Osteoblast (primary cell): ENCODE data around the gene TBR1. TPM values are rescaled to one million over a fixed set of nuclear protein-coding genes. Genes with fewer than 3 reads are reported as not detected.

Experiments used
- DNase-seq: peaks from one replicate; pipeline ENCODE4 v3.0.0; 2011; ENCODE audit warnings: low spot score, mixed read lengths; ENCODE audit not compliant: insufficient read length; ENCODE audit errors: missing footprints
- H2AFZ ChIP-seq: 2 replicates; pipeline ENCODE4 v1.6.0; 2011; ENCODE audit warnings: mild to moderate bottlenecking, low read length
- H3K27ac ChIP-seq: 2 replicates; pipeline ENCODE4 v1.5.1; 2011; ENCODE audit warnings: mild to moderate bottlenecking, low read depth, low read length, moderate library complexity
- H3K27me3 ChIP-seq: 2 replicates; pipeline ENCODE4 v1.6.0; 2012; ENCODE audit warnings: mild to moderate bottlenecking, control low read depth, inconsistent platforms, low read length, moderate library complexity; ENCODE audit not compliant: insufficient read depth
- H3K36me3 ChIP-seq: 2 replicates; pipeline ENCODE4 v1.5.1; 2011; ENCODE audit warnings: mild to moderate bottlenecking, low read length, control low read depth, moderate library complexity; ENCODE audit not compliant: insufficient read depth
- H3K4me1 ChIP-seq: 2 replicates; pipeline ENCODE4 v1.5.1; 2011; ENCODE audit warnings: mild to moderate bottlenecking, low read length, control low read depth, moderate library complexity; ENCODE audit not compliant: insufficient read depth
- H3K4me2 ChIP-seq: 2 replicates; pipeline ENCODE4 v1.6.0; 2011; ENCODE audit warnings: mild to moderate bottlenecking, low read length; ENCODE audit not compliant: insufficient read depth
- H3K4me3 ChIP-seq: fragments of 200-600 bp; sonication (generic); 3 replicates; pipeline ENCODE4 v1.5.1; 2012; ENCODE audit warnings: mild to moderate bottlenecking, low read length, inconsistent platforms; ENCODE audit not compliant: insufficient read depth
- H3K79me2 ChIP-seq: 2 replicates; pipeline ENCODE4 v1.6.0; 2012; ENCODE audit warnings: mild to moderate bottlenecking, low read length, control low read depth, inconsistent platforms; ENCODE audit not compliant: insufficient read depth
- H3K9me3 ChIP-seq: 2 replicates; pipeline ENCODE4 v1.5.1; 2011; ENCODE audit warnings: low read depth, low read length, control low read depth
- H4K20me1 ChIP-seq: 2 replicates; pipeline ENCODE4 v1.6.0; 2012; ENCODE audit warnings: mild to moderate bottlenecking, low read length, control low read depth; ENCODE audit not compliant: insufficient read depth
- CTCF ChIP-seq: IDR thresholded peaks from 2 replicates; pipeline ENCODE4 v1.5.1; 2011; ENCODE audit warnings: mild to moderate bottlenecking, low read depth, low read length, moderate library complexity; ENCODE audit errors: extremely low read depth
- total RNA-seq: library from RNA; depleted of rRNA; stranded (reverse); fragments of >200 nt; gene quantifications from 2 replicates; pipeline ENCODE4 v1.2.3, GENCODE V29; 2012

The TBR1 gene
- total RNA-seq, 1 donor, result not detected

DNA sequence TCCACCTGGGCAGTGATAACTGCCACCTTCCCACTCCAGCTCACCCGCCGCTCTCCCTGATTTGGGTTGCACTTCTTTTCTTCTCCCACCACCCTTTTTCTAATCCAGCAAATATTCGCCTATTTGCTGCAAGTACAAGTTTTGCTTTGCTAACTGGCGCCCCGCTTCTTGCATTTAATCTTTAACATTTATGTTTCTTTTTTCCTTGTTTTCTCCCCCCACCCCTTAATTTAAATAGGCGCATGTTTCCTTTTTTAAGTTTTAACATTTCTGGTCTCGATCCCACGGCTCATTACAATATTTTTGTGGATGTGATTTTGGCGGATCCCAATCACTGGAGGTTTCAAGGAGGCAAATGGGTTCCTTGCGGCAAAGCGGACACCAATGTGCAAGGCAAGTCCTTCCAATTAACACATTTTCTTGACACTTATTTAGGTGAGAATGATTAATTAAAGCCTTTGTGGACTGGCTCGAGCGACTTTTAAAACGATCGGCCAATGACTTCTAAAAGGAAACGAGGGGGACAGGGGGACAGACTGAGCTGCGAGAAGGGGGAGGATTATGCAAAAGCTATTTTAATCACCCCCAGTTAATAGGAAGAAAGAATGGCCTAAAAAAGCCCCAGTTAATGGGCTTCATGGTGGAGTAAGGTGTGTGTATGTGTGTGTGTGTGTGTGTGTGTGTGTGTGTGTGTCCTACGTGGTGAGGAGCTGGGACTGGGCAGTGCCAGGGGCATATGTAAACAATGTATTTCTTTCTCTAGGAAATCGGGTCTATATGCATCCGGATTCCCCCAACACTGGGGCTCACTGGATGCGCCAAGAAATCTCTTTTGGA is 1.6 kb downstream of the TBR1 start:
- no peaks in the 10 kb centered on the region for H3K79me2 ChIP-seq
- DNase-seq, result peak; percentile 73
- no peak overlapping the region for H2AFZ ChIP-seq
- no peaks in the 10 kb centered on the region for H3K9me3 ChIP-seq
- H3K4me3 ChIP-seq, result no peak overlapping the region
- H3K27ac ChIP-seq, result no peak overlapping the region
- peaks cover 6% of the 10 kb centered on the region for H3K4me1 ChIP-seq
- no peaks in the 10 kb centered on the region for H3K36me3 ChIP-seq
- TF ChIP-seq CTCF, result no peak
- peaks cover 3% of the 10 kb centered on the region for H4K20me1 ChIP-seq
- peaks cover 82% of the 10 kb centered on the region for H3K27me3 ChIP-seq
- H3K4me2 ChIP-seq, result no peak overlapping the region

GRCh38 chr2:161418275-161418714 is 2.2 kb downstream of the TBR1 start:
- H2AFZ ChIP-seq, result no peak overlapping the region
- no peaks in the 10 kb centered on the region for H3K36me3 ChIP-seq
- H3K27ac ChIP-seq, result no peak overlapping the region
- no peaks in the 10 kb centered on the region for H3K79me2 ChIP-seq
- no peak overlapping the region for H3K4me3 ChIP-seq
- TF ChIP-seq CTCF, result no peak
- H3K9me3 ChIP-seq, result no peaks in the 10 kb centered on the region
- peaks cover 88% of the 10 kb centered on the region for H3K27me3 ChIP-seq
- DNase-seq, result peak; percentile 80
- H4K20me1 ChIP-seq, result peaks cover 3% of the 10 kb centered on the region
- no peak overlapping the region for H3K4me2 ChIP-seq
- H3K4me1 ChIP-seq, result peaks cover 6% of the 10 kb centered on the region

DNA sequence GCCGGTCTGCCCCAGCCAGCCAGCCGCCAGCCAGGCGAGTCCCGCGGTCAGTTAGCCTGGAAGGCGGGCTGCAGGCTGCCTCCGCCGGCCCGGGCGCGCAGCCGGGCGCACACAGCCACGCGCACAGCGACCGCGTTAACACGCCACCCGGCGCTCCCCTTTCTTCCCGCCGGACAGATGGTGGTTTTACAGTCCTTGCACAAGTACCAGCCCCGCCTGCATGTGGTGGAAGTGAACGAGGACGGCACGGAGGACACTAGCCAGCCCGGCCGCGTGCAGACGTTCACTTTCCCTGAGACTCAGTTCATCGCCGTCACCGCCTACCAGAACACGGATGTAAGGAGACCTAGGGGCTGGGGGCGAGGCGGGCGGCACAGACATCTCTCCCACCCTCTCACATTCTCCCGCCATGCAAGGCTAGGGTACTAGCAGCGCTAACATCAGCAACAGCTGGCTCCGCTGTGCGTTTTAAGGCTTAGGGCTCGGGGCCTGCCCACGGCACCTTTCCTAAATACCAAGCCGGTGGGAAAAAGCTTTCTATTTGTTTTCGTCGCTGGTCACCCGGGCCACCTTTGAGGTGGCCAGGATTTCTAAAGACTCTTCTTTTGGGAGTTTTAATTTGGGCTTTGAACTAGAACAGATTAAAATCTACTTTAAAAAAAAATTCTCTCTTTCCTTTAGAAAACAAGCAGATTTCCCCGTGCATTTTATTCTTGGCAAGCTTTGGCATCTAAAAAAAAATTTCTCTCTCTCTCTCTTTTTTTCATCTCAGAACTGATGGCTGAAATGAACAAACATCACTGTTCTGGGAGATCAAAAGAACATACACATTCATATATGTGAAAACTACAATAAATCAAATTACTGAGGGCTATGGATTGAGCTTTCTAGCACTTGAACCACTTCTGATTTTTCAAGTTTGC is 2.9 kb downstream of the TBR1 start:
- peaks cover 6% of the 10 kb centered on the region for H3K4me1 ChIP-seq
- peaks cover 3% of the 10 kb centered on the region for H4K20me1 ChIP-seq
- peak overlapping the region; percentile 35 for H2AFZ ChIP-seq
- no peaks in the 10 kb centered on the region for H3K9me3 ChIP-seq
- H3K4me3 ChIP-seq, result peak overlapping the region; percentile 28
- TF ChIP-seq CTCF, result no peak
- H3K4me2 ChIP-seq, result no peak overlapping the region
- H3K79me2 ChIP-seq, result no peaks in the 10 kb centered on the region
- no peaks in the 10 kb centered on the region for H3K36me3 ChIP-seq
- peak; percentile 85 for DNase-seq
- H3K27me3 ChIP-seq, result peaks cover 94% of the 10 kb centered on the region
- no peak overlapping the region for H3K27ac ChIP-seq
